Esophagus (tissue), 2 donors: ENCODE results near the gene CGB3. TPM values are rescaled to one million over a fixed set of nuclear protein-coding genes. Genes with fewer than 3 reads are reported as not detected.
"Not testable (repeated sequence)": the region's sequence is repeated elsewhere in the genome, so short reads cannot be mapped to it uniquely, and the experiment has no call there.

Experiments
- H3K27ac ChIP-seq, 2 donors: one replicate each; pipeline ENCODE4 v1.5.1; 2013; ENCODE audit warnings: low read depth in 2 of 2, mild to moderate bottlenecking in 2 of 2, inconsistent platforms in 1 of 2, low read length in 1 of 2, moderate library complexity in 1 of 2
- H3K27me3 ChIP-seq, 2 donors: one replicate each; pipeline ENCODE4 v1.6.1; 2013; ENCODE audit warnings: low read length in 2 of 2, control low read depth in 1 of 2, mild to moderate bottlenecking in 1 of 2; ENCODE audit not compliant: insufficient read depth in 2 of 2, control insufficient read depth in 1 of 2
- H3K36me3 ChIP-seq, 2 donors: one replicate each; pipeline ENCODE4 v1.6.1; 2013; ENCODE audit warnings: low read length in 1 of 2; ENCODE audit not compliant: control insufficient read depth in 2 of 2, insufficient read depth in 2 of 2
- H3K4me1 ChIP-seq, 2 donors: one replicate each; pipeline ENCODE4 v1.6.1; 2013; ENCODE audit warnings: low read length in 1 of 2; ENCODE audit not compliant: control insufficient read depth in 2 of 2, insufficient read depth in 2 of 2
- H3K4me3 ChIP-seq, 2 donors: one replicate each; pipeline ENCODE4 v1.5.1; 2013; ENCODE audit warnings: low read length in 2 of 2, mild to moderate bottlenecking in 2 of 2, low read depth in 1 of 2, moderate library complexity in 1 of 2
- H3K9me3 ChIP-seq, 2 donors: one replicate each; pipeline ENCODE4 v1.6.1; 2013; ENCODE audit warnings: mild to moderate bottlenecking in 2 of 2, low read depth in 1 of 2, low read length in 1 of 2, moderate library complexity in 1 of 2; ENCODE audit not compliant: control insufficient read depth in 2 of 2, insufficient read depth in 1 of 2
- WGBS, 2 donors: extraction: QIAGEN DNeasy Blood & Tissue Kit; methylation state at CpG; one replicate each; pipeline ENCODE4 v1.1.7; 2013; 5-methylcytosine and 5-hydroxymethylcytosine counted together
- polyA plus RNA-seq, 2 donors: library from polyadenylated mRNA; stranded (reverse); fragments of 200-250 nt; gene quantifications; one replicate each; pipeline ENCODE4 v1.2.3, GENCODE V29; 2013
- donor health status: healthy with polysubstance abuse.
- donor health status: Bipolar disorder and iron deficiency.

CGB3 gene
- polyA plus RNA-seq, 2 donors: not detected

DNA sequence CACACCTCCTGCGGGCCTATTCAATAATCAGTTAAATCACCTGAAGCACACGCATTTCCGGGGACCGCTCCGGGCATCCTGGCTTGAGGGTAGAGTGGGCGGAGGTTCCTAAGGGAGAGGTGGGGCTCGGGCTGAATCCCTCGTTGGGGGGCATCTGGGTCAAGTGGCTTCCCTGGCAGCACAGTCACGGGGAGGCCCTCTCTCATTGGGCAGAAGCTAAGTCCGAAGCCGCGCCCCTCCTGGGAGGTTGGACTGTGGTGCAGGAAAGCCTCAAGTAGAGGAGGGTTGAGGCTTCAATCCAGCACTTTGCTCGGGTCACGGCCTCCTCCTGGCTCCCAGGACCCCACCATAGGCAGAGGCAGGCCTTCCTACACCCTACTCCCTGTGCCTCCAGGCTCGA lies 19.4 kb upstream of the CGB3 start, which contains the start of gene CGB5:
CGB5 (plus strand) TSS at position 301 of the 400 bp plus-strand sequence. CDS start 362 bp downstream, outside the sequence.
- H3K4me3 ChIP-seq, H3K27ac ChIP-seq, H3K9me3 ChIP-seq, H3K27me3 ChIP-seq, H3K36me3 ChIP-seq, H3K4me1 ChIP-seq: not testable (repeated sequence)
- WGBS, 2 donors: 67 to 71% methylated on average over 15 of the region's 15 CpGs

DNA sequence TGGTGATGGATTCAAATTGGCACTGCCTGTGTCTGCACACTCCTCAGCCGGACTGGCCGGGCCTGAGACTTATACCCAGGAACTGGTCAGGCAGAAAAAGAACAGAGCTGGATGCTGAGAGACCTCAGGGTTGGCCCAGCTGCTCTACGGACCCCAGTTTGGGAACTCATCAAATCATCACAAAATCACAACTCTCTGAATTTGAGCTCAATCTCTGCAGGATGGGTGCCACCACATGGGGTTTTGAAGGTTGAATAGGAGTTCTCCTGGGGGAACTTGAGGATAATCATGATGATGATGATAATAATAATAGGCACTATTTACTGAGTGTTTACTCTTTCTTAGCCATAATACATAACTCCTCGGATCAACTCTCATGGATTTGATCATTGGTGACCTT lies 18.5 kb upstream of the CGB3 start:
- WGBS, 2 donors: 76 to 92% methylated on average over 1 to 3 of the region's 4 CpGs
- not testable (repeated sequence) for H3K27me3 ChIP-seq

DNA sequence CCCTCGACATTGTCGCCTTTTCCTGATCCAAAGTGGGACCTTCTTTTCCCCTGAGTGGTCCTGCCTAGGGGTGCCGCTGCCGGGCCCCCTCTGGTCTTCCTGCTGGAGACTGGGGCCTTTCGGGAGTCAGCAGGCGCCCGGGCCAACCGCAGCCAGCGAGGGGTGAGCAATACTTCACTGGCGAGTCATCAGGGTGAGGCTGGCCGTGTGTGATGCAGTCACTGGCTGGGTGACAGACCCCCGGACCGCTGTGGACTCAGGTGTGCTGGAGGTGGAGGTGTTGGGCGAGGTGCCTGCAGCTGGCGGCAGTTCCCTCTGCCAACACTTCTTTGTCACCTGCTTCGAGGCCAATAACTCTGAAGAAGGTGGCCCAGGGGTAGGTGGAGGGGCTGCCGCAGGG lies 18.0 kb upstream of the CGB3 start:
- Histone ChIP-seq H3K27ac (no peak overlapping the region), H3K36me3 (no peaks in the 10 kb centered on the region), H3K4me1 (no peaks in the 10 kb centered on the region), H3K27me3 (no peaks in the 10 kb centered on the region), H3K4me3 (no peak overlapping the region), H3K9me3 (no peaks in the 10 kb centered on the region)
- WGBS, 2 donors: 62 to 68% methylated on average over 17 of the region's 17 CpGs

More for the DNA sequence above, 18.5 kb upstream of the CGB3 start:
- not testable (repeated sequence) for H3K36me3 ChIP-seq, H3K27ac ChIP-seq, H3K4me1 ChIP-seq, H3K4me3 ChIP-seq, H3K9me3 ChIP-seq

DNA sequence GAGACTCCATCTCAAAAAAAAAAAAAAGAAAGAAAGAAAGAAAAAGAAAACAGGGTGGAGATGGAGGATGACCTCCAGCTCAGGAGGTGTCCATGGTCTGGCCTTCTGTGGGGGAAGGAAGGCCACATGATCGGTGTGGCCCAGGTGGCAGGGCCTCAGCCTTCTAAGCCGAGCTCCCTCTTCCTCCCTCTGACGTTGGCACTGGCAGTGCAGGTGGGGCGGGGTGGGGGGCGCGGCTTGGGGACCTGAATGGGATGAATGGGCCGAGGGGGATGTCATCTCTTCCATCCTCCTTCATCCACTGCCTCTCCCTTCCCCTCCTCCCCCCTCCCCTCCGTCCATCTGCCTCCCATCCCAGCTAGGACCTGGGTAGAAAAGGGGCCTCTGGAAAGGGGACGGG lies 15.6 kb upstream of the CGB3 start:
- H3K36me3 ChIP-seq, H3K9me3 ChIP-seq, H3K27ac ChIP-seq, H3K27me3 ChIP-seq, H3K4me3 ChIP-seq, H3K4me1 ChIP-seq: not testable (repeated sequence)
- WGBS, 2 donors: 50 to 70% methylated on average over 7 to 9 of the region's 9 CpGs

DNA sequence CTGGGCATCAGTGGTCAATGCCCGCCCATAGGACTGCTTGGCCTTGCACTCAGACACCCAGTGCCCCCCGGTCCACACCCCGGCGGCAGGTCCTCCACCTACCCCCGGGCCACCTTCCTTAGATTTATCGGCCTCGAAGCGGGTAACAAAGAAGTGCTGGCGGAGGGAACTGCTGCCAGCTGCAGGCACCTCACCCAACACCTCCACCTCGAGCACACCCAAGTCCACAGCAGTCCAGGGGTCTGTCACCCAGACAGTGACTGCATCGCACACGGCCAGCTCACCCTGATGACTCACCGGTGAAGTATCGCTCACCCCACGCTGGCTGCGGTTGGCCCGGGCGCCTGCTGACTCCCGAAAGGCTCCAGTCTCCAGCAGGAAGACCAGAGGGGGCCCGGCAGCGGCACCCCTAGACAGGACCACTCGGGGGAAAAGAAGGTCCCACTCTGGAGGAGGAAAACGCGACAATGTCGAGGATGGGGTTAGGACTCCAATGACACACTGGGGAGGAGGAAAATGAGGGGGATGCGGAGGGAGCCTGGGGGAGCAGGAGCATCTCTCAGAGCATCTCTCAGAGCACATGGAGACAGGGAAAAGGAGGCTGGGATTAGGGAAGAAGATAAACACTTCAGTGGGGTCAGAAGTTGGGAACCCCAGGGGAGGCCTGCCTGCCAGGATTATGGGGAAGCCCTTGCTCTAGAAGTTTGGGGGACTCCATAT lies 14.6 kb upstream of the CGB3 start:
- H3K36me3 ChIP-seq, H3K9me3 ChIP-seq, H3K4me1 ChIP-seq, H3K4me3 ChIP-seq, H3K27ac ChIP-seq, H3K27me3 ChIP-seq: not testable (repeated sequence)
- 76% methylated on average over 26 of the region's 26 CpGs for WGBS, 2 donors

DNA sequence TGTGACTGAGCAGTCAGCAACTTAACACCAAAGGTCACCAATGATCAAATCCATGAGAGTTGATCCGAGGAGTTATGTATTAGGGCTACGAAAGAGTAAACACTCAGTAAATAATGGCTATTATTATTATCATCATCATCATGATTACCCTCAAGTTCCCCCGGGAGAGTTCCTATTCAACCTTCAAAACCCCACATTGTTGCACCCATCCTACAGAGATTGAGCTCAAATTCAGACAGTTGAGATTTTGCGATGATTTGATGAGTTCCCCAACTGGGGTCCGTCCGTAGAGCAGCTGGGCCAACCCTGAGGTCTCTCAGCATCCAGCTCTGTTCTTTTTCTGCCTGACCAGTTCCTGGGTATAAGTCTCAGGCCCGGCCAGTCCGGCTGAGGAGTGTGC lies 14.0 kb upstream of the CGB3 start:
- H3K9me3 ChIP-seq, H3K4me3 ChIP-seq: not testable (repeated sequence)

DNA sequence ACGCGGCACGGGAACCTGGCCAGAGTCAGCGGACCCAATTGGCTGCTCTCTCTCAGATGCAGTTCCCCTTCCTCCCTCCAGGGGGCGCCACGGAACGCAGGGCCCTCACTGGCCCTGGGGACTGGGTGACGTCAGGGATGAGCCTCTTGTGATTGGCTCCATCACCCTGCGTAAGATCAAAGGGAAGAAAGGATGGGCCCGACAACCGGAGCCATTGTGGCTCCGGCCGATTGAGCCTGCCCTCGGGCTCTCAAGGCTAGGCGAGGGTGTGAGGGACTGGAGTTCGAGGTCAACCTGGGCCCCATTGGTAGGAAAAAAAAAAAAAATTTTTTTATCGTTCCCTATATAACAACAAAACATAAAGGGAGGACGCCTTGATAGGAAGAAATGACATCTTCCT lies 12.7 kb upstream of the CGB3 start, which contains the start of gene CGB1:
CGB1 (minus strand) TSS at position 81 of the 400 bp plus-strand sequence. CDS start 184 bp downstream, outside the sequence.
- 50 to 52% methylated on average over 18 of the region's 18 CpGs for WGBS, 2 donors
- not testable (repeated sequence) for H3K4me1 ChIP-seq

More for the DNA sequence above, 14.0 kb upstream of the CGB3 start:
- not testable (repeated sequence) for H3K27ac ChIP-seq, H3K4me1 ChIP-seq, H3K27me3 ChIP-seq, H3K36me3 ChIP-seq
- WGBS, 2 donors: 92 to 98% methylated on average over 6 to 8 of the region's 8 CpGs

DNA sequence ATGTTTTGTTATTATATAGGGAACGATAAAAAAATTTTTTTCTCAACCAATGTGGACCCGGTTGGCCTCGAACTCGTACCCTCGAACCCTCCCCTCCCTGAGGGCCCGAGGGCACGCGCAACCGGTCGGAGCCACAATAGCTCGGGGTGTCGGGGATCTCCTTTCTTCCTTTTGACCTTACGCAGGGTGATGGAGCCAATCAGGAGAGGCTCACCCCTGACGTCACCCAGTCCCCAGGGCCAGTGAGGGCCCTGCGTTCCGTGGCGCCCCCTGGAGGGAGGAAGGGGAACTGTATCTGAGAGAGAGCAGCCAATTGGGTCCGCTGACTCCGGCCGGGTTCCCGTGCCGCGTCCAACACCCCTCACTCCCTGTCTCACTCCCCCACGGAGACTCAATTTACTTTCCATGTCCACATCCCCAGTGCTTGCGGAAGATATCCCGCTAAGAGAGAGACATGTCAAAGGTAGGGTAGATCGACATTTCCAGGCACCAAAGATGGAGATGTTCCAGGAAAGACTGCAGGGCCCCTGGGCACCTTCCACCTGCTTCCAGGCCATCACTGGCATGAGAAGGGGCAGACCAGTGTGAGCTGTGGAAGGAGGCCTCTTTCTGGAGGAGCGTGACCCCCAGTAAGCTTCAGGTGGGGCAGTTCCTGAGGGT lies 7.6 kb upstream of the CGB3 start, which contains the start of gene CGB2:
CGB2 (plus strand) TSS at position 249 of the 660 bp plus-strand sequence; CDS start at position 455, 206 bp downstream.
- H3K36me3 ChIP-seq, H3K27ac ChIP-seq, H3K4me1 ChIP-seq, H3K9me3 ChIP-seq, H3K27me3 ChIP-seq, H3K4me3 ChIP-seq: not testable (repeated sequence)
- WGBS, 2 donors: 20 to 34% methylated on average over 25 to 28 of the region's 28 CpGs

More for the DNA sequence above, 12.7 kb upstream of the CGB3 start, which contains the start of gene CGB1:
- H3K27me3 ChIP-seq, H3K4me3 ChIP-seq, H3K27ac ChIP-seq, H3K36me3 ChIP-seq, H3K9me3 ChIP-seq: not testable (repeated sequence)

DNA sequence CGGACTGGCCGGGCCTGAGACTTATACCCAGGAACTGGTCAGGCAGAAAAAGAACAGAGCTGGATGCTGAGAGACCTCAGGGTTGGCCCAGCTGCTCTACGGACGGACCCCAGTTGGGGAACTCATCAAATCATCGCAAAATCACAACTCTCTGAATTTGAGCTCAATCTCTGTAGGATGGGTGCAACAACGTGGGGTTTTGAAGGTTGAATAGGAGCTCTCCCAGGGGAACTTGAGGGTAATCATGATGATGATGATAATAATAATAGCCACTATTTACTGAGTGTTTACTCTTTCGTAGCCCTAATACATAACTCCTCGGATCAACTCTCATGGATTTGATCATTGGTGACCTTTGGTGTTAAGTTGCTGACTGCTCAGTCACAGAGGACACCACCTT lies 6.2 kb upstream of the CGB3 start:
- H3K4me1 ChIP-seq, H3K36me3 ChIP-seq: not testable (repeated sequence)
- WGBS, 2 donors: 89 to 92% methylated on average over 3 to 5 of the region's 8 CpGs

DNA sequence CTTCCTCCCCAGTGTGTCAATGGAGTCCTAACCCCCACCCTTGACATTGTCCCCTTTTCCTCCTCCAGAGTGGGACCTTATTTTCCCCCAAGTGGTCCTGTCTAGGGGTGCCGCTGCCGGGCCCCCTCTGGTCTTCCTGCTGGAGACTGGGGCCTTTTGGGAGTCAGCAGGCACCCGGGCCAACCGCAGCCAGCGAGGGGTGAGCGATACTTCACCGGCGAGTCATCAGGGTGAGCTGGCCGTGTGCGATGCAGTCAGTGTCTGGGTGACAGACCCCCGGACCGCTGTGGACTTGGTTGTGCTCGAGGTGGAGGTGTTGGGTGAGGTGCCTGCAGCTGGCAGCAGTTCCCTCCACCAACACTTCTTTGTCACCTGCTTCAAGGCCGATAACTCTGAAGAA lies 5.6 kb upstream of the CGB3 start:
- WGBS, 2 donors: 81 to 83% methylated on average over 12 to 14 of the region's 14 CpGs
- not testable (repeated sequence) for H3K27ac ChIP-seq, H3K27me3 ChIP-seq, H3K4me1 ChIP-seq, H3K4me3 ChIP-seq, H3K9me3 ChIP-seq, H3K36me3 ChIP-seq

More for the DNA sequence above, 6.2 kb upstream of the CGB3 start:
- not testable (repeated sequence) for H3K27me3 ChIP-seq, H3K9me3 ChIP-seq, H3K27ac ChIP-seq, H3K4me3 ChIP-seq
